PC-9 (cell line): ENCODE measurements around the gene LDLRAD3. TPM values are rescaled to one million over a fixed set of nuclear protein-coding genes. Genes with fewer than 3 reads are reported as not detected.

Experiments
- BruUV-seq: library from RNA; stranded (reverse); fragments of 400-500 nt; replicated peaks from 2 replicates; lab custom pipeline; 2021; lab: Mats Ljungman, UMichigan
- CTCF ChIA-PET: fragments of 300-600 bp; sonication (Branson Sonifier 250); formaldehyde crosslinking; loops from one replicate; lab custom pipeline; 2022; ENCODE audit warnings: antibody characterized with exemption; lab: Charles Lee
- POLR2A ChIA-PET: fragments of 300-600 bp; sonication (Branson Sonifier 250); formaldehyde crosslinking; loops from one replicate; lab custom pipeline; 2022; ENCODE audit warnings: antibody characterized with exemption; ENCODE audit not compliant: unreplicated experiment; lab: Charles Lee
- DNase-seq, 2 experiments: peaks; one replicate each; pipeline versions ENCODE4 v3.0.0 to v3.0.0-alpha.2; 2015 to 2022; ENCODE audit warnings: mixed read lengths in 1 of 2
- H2AFZ ChIP-seq: fragments of 200-600 bp; sonication (generic); 2 replicates; pipeline ENCODE4 v1.8.1; 2017; ENCODE audit warnings: antibody characterized with exemption
- H3F3A ChIP-seq: fragments of 200-600 bp; sonication (generic); 2 replicates; pipeline ENCODE4 v1.8.1; 2017; ENCODE audit warnings: antibody characterized with exemption, mild to moderate bottlenecking, low read depth; ENCODE audit not compliant: insufficient read depth
- H3K27ac ChIP-seq: fragments of 200-600 bp; sonication (generic); 2 replicates; pipeline ENCODE4 v1.6.1; 2016; ENCODE audit warnings: mixed run types
- H3K27me3 ChIP-seq: fragments of 200-600 bp; sonication (generic); 2 replicates; pipeline ENCODE4 v1.6.1; 2016; ENCODE audit warnings: low read depth, mixed run types; ENCODE audit not compliant: insufficient read depth
- H3K36me3 ChIP-seq: fragments of 200-600 bp; sonication (generic); 2 replicates; pipeline ENCODE4 v1.6.1; 2016; ENCODE audit warnings: low read depth, mixed run types
- H3K4me1 ChIP-seq: fragments of 200-600 bp; sonication (generic); replicated peaks from 2 replicates; pipeline ENCODE4 v1.6.1; 2016; ENCODE audit warnings: mixed run types; ENCODE audit not compliant: insufficient read depth
- H3K4me2 ChIP-seq: fragments of 200-600 bp; sonication (generic); 2 replicates; pipeline ENCODE4 v1.6.1; 2017; ENCODE audit warnings: mixed run types
- H3K4me3 ChIP-seq: fragments of 200-600 bp; sonication (generic); 2 replicates; pipeline ENCODE4 v1.6.1; 2016; ENCODE audit warnings: mixed run types
- H3K79me2 ChIP-seq: fragments of 200-600 bp; sonication (generic); 2 replicates; pipeline ENCODE4 v1.6.1; 2017; ENCODE audit warnings: low read depth, mixed run types
- H3K9me2 ChIP-seq: fragments of 200-600 bp; sonication (generic); 2 replicates; pipeline ENCODE4 v1.8.1; 2017; ENCODE audit warnings: mild to moderate bottlenecking; ENCODE audit not compliant: insufficient read depth
- H3K9me3 ChIP-seq: fragments of 200-600 bp; sonication (generic); 2 replicates; pipeline ENCODE4 v1.8.1; 2016; ENCODE audit warnings: low read depth; ENCODE audit not compliant: insufficient read depth
- H4K20me1 ChIP-seq: fragments of 200-600 bp; sonication (generic); 2 replicates; pipeline ENCODE4 v1.8.1; 2017; ENCODE audit not compliant: insufficient read depth
- EZH2 ChIP-seq: fragments of 200-600 bp; sonication (generic); IDR thresholded peaks from 2 replicates; pipeline ENCODE4 v1.8.0; 2017; ENCODE audit warnings: antibody characterized with exemption, low read depth
- intact Hi-C: fragments of 100-400 bp; cut with micrococcal nuclease; formaldehyde crosslinking; loops from one replicate; pipeline ENCODE4 v1.10.0; 2022; ENCODE audit not compliant: unreplicated experiment
- total RNA-seq: library from RNA; stranded (reverse); gene quantifications from 2 replicates; pipeline ENCODE4 v1.2.3, GENCODE V29; 2021
- TF ChIP-seq, protein P1 (sequence below): fragments of 200-600 bp; sonication (generic); conservative IDR thresholded peaks from 2 replicates; pipeline ENCODE4 v1.6.1; 2017; ENCODE audit warnings: mixed run types, antibody characterized with exemption, mild to moderate bottlenecking, moderate library complexity

The LDLRAD3 gene
- total RNA-seq, 1 experiment from 2014 or later: 15.9 TPM

DNA sequence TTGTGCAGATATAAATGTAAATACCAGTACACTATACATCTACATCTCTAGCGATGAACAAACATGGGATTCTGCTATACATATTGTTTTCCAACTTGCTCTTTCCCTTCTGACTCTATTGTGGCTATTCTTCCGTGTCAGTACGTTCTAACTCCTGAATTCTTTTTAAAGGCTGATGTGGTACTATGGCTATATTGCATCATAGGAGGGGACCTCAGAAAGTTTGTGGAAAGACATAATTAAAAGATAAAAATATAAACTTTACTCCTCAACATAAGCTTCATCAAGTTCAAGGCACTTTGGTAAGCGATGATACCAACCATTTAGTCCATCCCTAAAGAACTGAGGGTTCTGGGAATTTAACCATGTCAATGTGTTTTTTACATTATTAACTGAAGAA is 72.8 kb downstream of the LDLRAD3 start:
- DNase-seq: no peak
- no peak overlapping the region for H3K4me2 ChIP-seq
- no peaks in the 10 kb centered on the region for H3K9me3 ChIP-seq
- no peaks in the 10 kb centered on the region for H3K36me3 ChIP-seq
- no peak overlapping the region for H3K27ac ChIP-seq
- CTCF ChIA-PET: no interaction called here
- intact Hi-C loops: no loop called here
- H3F3A ChIP-seq: no peaks in the 10 kb centered on the region
- peaks cover 4% of the 10 kb centered on the region; the same call in 1 of the 2 replicates for H3K4me1 ChIP-seq
- H2AFZ ChIP-seq: no peak overlapping the region
- H3K9me2 ChIP-seq: no peaks in the 10 kb centered on the region
- H3K4me3 ChIP-seq: no peak overlapping the region
- no peaks in the 10 kb centered on the region for H3K27me3 ChIP-seq
- H4K20me1 ChIP-seq: no peaks in the 10 kb centered on the region
- no TSS peak for BruUV-seq
- POLR2A ChIA-PET: no interaction called here
- TF ChIP-seq, protein P1, sequence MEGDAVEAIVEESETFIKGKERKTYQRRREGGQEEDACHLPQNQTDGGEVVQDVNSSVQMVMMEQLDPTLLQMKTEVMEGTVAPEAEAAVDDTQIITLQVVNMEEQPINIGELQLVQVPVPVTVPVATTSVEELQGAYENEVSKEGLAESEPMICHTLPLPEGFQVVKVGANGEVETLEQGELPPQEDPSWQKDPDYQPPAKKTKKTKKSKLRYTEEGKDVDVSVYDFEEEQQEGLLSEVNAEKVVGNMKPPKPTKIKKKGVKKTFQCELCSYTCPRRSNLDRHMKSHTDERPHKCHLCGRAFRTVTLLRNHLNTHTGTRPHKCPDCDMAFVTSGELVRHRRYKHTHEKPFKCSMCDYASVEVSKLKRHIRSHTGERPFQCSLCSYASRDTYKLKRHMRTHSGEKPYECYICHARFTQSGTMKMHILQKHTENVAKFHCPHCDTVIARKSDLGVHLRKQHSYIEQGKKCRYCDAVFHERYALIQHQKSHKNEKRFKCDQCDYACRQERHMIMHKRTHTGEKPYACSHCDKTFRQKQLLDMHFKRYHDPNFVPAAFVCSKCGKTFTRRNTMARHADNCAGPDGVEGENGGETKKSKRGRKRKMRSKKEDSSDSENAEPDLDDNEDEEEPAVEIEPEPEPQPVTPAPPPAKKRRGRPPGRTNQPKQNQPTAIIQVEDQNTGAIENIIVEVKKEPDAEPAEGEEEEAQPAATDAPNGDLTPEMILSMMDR: no peak
- no peak for TF ChIP-seq EZH2
- H3K79me2 ChIP-seq: peaks cover 17% of the 10 kb centered on the region; the same call in 1 of the 2 replicates

DNA sequence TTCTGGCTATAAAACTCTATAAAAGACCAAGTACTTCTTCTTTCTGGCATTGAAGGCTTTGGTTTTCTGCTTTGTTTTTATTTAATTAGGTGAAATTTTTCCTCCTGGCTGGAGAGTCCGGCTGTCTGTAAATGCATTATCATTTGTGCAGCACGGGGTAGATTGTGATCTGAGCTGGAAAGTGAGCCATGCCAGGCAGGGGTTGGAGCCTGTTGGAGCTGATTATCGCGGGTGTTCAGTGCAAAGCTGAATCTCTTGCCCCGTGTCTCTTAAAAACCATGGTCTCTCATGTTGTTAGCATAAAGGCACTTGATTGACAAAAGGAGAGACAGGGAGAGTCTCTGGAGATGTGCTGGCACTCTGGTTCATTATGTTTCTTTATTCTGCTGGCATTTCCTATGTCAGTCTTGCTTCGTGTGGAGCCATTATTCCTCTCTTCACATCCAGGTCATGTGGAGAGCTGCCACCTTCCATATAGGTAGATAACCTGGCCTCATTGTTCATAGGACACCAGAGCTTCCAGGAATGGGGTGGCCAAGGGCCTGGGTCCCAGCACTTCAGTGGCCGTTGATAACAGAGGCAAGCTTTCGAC is 75.2 kb downstream of the LDLRAD3 start:
- Histone ChIP-seq H3K9me2 (no peaks in the 10 kb centered on the region), H3K27ac (no peak overlapping the region), H2AFZ (no peak overlapping the region), H3K36me3 (no peaks in the 10 kb centered on the region), H3K4me1 (no peaks in the 10 kb centered on the region), H4K20me1 (no peaks in the 10 kb centered on the region), H3K79me2 (peaks cover 11% of the 10 kb centered on the region; the same call in 1 of the 2 replicates), H3K4me2 (no peak overlapping the region), H3K9me3 (no peaks in the 10 kb centered on the region), H3F3A (no peaks in the 10 kb centered on the region), H3K27me3 (no peaks in the 10 kb centered on the region), H3K4me3 (no peak overlapping the region)
- no TSS peak for BruUV-seq
- POLR2A ChIA-PET: interaction anchor here (0.5 to 0.6 kb wide), 3 partner anchors 343 to 613 kb away, joined by 4 to 8 read pairs (median 5); no protein-coding TSS in a partner anchor
- no peak for DNase-seq
- TF ChIP-seq, protein P1: no peak
- TF ChIP-seq EZH2: no peak
- intact Hi-C loops: no loop called here
- CTCF ChIA-PET: no interaction called here

DNA sequence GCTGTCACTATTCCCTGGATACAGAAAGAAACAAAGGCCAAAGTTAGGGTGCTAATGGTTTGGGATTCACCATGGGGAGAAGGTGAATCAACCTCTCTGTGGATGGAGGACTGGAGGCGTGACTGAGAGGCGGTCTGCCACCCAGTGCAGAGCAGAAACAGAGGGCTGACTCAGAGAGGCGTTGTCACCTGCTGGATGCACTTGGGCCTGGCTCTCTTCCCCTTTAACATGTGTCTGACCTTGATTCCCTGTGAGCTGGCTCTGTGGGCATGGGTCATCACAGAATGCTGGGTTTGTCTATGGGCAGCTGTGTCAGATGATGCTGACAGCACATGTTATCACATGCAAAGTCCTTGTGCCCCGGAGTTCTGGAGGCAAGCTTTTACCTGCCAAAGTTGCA is 75.9 kb downstream of the LDLRAD3 start:
- Histone ChIP-seq H3K4me2 (no peak overlapping the region), H3K4me3 (no peak overlapping the region), H3K79me2 (peaks cover 10% of the 10 kb centered on the region; the same call in 1 of the 2 replicates), H3K36me3 (no peaks in the 10 kb centered on the region), H3K9me3 (no peaks in the 10 kb centered on the region), H3K9me2 (no peaks in the 10 kb centered on the region), H2AFZ (no peak overlapping the region), H3K27ac (no peak overlapping the region), H3K27me3 (no peaks in the 10 kb centered on the region), H4K20me1 (no peaks in the 10 kb centered on the region), H3F3A (no peaks in the 10 kb centered on the region), H3K4me1 (no peaks in the 10 kb centered on the region)
- BruUV-seq: no TSS peak
- POLR2A ChIA-PET: interaction anchor here (0.5 to 0.6 kb wide), 2 partner anchors 19 to 344 kb away, joined by 3 to 8 read pairs; no protein-coding TSS in a partner anchor
- intact Hi-C loops: no loop called here
- CTCF ChIA-PET: no interaction called here
- no peak for TF ChIP-seq EZH2
- TF ChIP-seq, protein P1: no peak
- DNase-seq: peak in 1 of 2 experiments; percentile 33
